Fibroblast of lung (primary cell): Measurements from ENCODE around the gene RAPGEF2.
"Not testable (repeated sequence)": the region's sequence is repeated elsewhere in the genome, so short reads cannot be mapped to it uniquely, and the experiment has no call there.

Experiments used
- EZH2 ChIP-seq: IDR thresholded peaks from 2 replicates; pipeline ENCODE4 v1.5.1; 2012; ENCODE audit warnings: low read length, control low read depth, mild to moderate bottlenecking; ENCODE audit errors: missing control alignments
- TF ChIP-seq, protein P1 (sequence below), 2 donors: IDR thresholded peaks in 1 of 2; conservative IDR thresholded peaks in 1 of 2; 1 replicate in 1 of 2; 2 replicates in 1 of 2; pipeline ENCODE4 v1.5.1; 2011 to 2012; ENCODE audit warnings: low read length in 2 of 2, control low read depth in 1 of 2, inconsistent platforms in 1 of 2, low read depth in 1 of 2, mild to moderate bottlenecking in 1 of 2

DNA sequence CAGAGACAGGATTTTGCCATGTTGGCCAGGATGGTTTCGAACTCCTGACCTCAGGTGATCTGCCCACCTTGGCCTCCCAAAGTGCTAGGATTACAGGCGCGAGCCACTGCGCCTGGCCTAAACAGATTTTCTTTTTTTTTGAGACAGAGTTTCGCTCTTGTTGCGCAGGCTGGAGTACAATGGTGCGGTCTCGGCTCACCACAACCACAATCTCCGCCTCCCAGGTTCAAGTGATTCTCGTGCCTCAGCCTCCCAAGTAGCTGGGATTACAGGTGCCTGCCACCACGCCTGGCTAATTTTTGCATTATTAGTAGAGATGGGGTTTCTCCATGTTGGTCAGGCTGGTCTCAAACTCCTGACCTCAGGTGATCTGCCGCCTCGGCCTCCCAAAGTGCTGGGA lies 25.9 kb upstream of the RAPGEF2 start:
- TF ChIP-seq, protein P1, sequence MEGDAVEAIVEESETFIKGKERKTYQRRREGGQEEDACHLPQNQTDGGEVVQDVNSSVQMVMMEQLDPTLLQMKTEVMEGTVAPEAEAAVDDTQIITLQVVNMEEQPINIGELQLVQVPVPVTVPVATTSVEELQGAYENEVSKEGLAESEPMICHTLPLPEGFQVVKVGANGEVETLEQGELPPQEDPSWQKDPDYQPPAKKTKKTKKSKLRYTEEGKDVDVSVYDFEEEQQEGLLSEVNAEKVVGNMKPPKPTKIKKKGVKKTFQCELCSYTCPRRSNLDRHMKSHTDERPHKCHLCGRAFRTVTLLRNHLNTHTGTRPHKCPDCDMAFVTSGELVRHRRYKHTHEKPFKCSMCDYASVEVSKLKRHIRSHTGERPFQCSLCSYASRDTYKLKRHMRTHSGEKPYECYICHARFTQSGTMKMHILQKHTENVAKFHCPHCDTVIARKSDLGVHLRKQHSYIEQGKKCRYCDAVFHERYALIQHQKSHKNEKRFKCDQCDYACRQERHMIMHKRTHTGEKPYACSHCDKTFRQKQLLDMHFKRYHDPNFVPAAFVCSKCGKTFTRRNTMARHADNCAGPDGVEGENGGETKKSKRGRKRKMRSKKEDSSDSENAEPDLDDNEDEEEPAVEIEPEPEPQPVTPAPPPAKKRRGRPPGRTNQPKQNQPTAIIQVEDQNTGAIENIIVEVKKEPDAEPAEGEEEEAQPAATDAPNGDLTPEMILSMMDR (conservative IDR thresholded peaks at IDR 0.05 in 1 of 2, IDR thresholded peaks at IDR 0.05 in 1 of 2; ENCODE audit: low read depth in 1 of 2, low read length in 2 of 2) = not testable (repeated sequence)
- not testable (repeated sequence) for TF ChIP-seq EZH2
